ENCODE measurements around the gene TRIM24.

The TRIM24 gene

DNA sequence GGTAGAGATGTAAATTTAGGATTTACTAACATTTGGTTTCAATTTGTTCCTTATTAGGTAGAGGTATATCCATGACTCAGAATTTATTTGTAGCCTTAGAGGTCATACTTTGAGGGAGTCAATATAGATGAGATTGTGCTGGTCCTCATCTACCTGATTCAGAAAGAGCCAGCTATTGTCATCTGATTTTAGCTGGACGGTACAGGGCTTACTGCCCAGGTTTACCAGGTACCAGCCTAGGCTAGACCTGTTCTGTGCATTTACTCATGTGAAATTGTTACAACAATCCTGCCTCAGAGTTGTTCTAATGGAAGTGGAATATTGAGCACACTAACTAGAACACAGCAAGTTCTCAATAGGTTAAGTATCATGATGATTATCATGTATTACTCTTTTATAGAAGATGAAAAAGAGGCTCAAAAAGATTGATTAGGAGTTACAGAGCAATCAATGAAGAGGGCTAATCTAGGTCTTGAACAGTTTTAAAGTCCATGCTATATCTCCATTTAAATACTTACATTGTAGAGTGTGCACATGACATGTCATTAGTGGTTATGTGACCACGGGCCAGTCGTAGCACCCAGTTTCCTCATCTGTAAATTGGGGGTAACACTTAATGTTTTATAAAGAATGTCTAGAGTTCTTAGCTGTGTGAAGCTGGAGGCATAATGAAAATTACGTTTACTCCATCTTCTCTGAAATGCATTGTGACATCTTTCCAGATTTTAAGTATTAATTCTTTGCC lies 42.1 kb downstream of the TRIM24 start:
- Histone ChIP-seq H3K36me3 (ENCODE audit: insufficient read depth, low read length) (no peaks in the 10 kb centered on the region), H3K4me2 (ENCODE audit: low read length) (no peak overlapping the region), H3K4me1 (ENCODE audit: control insufficient read depth, insufficient read depth, low read length) (no peaks in the 10 kb centered on the region), H3K9me3 (replicated peaks; ENCODE audit: low read length) (no peaks in the 10 kb centered on the region), H3K4me3 (ENCODE audit: low read length) (no peak overlapping the region), H3K9ac (ENCODE audit: low read depth, low read length) (no peak overlapping the region), H3K27me3 (ENCODE audit: control insufficient read depth, insufficient read depth, low read length) (no peaks in the 10 kb centered on the region)

DNA sequence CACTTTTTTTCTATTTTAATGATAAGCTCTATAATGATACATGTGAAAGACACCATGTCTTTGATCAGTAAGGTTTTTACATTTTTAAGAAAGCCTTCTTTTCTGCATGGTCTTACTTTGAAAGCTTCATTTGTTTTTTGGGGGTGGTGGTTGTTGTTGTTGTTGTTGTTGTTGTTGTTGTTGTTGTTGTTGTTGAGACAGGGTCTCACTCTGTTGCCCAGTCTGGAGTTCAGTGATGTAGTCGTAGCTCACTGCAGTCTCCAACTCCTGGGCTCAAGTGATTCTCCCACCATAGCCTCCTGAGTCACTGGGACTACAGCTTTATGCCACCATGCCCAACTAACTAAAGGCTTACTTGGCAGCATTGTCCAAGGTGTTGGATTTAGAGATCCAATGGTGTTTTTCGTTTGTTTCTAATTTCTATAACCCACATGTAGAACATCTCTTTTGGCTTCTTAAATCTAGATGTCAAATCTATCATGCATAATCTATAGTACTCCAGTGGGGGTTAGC lies 45.4 kb downstream of the TRIM24 start:
- Histone ChIP-seq H3K4me1 (ENCODE audit: control insufficient read depth, insufficient read depth, low read length) (no peaks in the 10 kb centered on the region), H3K36me3 (ENCODE audit: insufficient read depth, low read length) (no peaks in the 10 kb centered on the region), H3K4me3 (ENCODE audit: low read length) (no peak overlapping the region), H3K27me3 (ENCODE audit: control insufficient read depth, insufficient read depth, low read length) (no peaks in the 10 kb centered on the region), H3K4me2 (ENCODE audit: low read length) (no peak overlapping the region), H3K9me3 (replicated peaks; ENCODE audit: low read length) (no peaks in the 10 kb centered on the region), H3K9ac (ENCODE audit: low read depth, low read length) (no peak overlapping the region)

DNA sequence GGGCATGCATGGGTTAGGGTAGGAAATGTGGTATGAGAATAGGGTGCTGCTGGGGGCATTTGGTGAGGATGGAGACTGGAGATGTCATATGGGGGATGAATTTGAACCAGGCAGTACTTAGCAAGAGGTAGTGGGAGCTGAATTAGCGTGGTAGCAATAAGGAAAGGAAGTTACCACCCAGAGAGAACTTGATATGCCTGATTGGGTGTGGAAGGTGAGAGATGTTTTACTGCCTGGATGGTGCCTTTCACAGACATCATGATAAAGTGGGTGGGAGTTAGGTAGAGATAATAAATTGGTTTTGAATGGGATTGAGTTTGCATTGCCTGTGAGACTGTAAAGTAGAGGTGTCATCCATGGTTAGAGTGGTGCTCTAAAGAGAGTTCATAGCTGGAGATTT lies 46.7 kb downstream of the TRIM24 start:
- H3K4me2 ChIP-seq (ENCODE audit: low read length) = no peak overlapping the region
- peaks cover 2% of the 10 kb centered on the region for H3K36me3 ChIP-seq (ENCODE audit: insufficient read depth, low read length)
- no peak overlapping the region for H3K4me3 ChIP-seq (ENCODE audit: low read length)
- no peaks in the 10 kb centered on the region for H3K27me3 ChIP-seq (ENCODE audit: control insufficient read depth, insufficient read depth, low read length)
- H3K9ac ChIP-seq (ENCODE audit: low read depth, low read length) = no peak overlapping the region
- no peaks in the 10 kb centered on the region for H3K4me1 ChIP-seq (ENCODE audit: control insufficient read depth, insufficient read depth, low read length)
- H3K9me3 ChIP-seq (replicated peaks; ENCODE audit: low read length) = no peaks in the 10 kb centered on the region

DNA sequence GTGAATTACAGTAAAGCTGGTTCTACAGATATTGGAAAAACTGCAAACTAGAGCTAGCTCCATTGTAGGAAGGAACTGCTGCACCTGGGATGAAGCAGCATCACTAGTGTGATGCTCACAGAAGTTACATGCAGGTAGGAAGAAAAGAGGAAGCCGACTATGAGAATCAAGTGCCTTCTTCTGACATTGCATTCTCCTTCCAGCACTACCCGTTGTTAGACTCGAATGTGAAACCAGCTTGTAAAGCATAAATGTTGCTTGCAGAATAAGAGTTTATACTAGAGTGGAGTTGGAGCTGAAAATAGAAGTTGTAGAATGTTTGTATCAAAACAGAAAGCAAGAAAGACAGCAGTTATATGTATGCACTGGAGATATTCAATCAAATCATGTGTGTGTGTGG lies 49.9 kb downstream of the TRIM24 start:
- H3K27me3 ChIP-seq (ENCODE audit: control insufficient read depth, insufficient read depth, low read length) = no peaks in the 10 kb centered on the region
- H3K4me2 ChIP-seq (ENCODE audit: low read length) = no peak overlapping the region
- H3K4me1 ChIP-seq (ENCODE audit: control insufficient read depth, insufficient read depth, low read length) = no peaks in the 10 kb centered on the region
- no peaks in the 10 kb centered on the region for H3K9me3 ChIP-seq (replicated peaks; ENCODE audit: low read length)
- H3K9ac ChIP-seq (ENCODE audit: low read depth, low read length) = no peak overlapping the region
- H3K36me3 ChIP-seq (ENCODE audit: insufficient read depth, low read length) = peaks cover 2% of the 10 kb centered on the region
- H3K4me3 ChIP-seq (ENCODE audit: low read length) = no peak overlapping the region

DNA sequence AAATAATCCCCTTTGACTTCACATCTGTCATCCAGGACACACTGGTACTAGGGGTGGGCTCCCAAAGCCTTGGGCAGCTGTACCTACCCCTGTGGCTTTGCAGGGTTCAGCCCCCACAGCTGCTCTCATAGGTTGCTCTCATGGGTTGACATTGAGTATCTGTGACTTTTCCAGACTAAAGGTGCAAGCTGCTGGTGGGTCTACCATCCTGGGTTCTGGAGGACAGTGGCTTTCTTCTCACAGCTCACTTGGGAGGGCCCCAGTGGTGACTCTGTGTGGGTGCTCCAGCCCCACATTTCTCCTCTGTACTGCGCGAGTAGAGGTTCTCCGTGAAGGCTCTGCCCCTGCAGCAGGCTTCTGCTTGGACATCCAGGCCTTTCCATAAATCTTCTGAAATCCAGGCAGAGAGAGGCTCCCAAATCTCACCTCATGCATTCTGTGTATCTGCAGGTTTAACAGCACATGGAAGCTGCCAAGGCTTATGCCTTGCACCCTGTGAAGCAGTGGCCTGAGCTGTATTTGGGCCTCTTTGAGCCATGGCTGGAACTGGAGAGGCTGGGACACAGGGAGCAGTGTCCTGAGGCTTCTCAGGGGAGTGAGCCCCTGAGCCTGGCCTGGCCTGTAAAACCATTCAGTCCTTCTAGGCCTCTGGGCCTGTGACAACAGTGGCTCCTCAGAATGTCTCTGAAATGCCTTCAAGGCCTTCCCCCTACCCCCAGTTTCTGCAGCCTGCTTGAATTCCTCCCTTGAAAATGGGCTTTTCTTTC lies 52.2 kb downstream of the TRIM24 start:
- Histone ChIP-seq H3K9me3 (replicated peaks; ENCODE audit: low read length) (no peaks in the 10 kb centered on the region), H3K4me1 (ENCODE audit: control insufficient read depth, insufficient read depth, low read length) (no peaks in the 10 kb centered on the region), H3K36me3 (ENCODE audit: insufficient read depth, low read length) (peaks cover 2% of the 10 kb centered on the region), H3K9ac (ENCODE audit: low read depth, low read length) (no peak overlapping the region), H3K4me2 (ENCODE audit: low read length) (no peak overlapping the region), H3K4me3 (ENCODE audit: low read length) (no peak overlapping the region), H3K27me3 (ENCODE audit: control insufficient read depth, insufficient read depth, low read length) (no peaks in the 10 kb centered on the region)

DNA sequence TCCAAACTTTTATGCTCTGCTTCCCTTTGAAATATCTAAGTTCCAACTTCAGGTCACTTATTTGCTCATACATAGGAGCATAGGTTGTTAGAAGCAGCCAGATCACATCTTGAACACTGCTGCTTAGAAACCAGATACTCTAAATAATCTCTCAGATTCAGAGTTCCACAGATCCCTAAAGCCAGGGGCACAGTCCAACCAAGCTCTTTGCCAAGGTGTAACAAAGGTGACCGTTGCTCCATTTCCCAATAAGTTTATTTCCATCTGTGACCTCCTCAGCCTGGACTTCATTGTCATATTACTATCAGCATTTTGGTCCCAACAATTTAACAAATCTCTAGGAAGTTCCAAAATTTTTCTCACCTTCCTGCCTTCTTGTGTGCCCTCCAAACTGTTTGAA lies 52.8 kb downstream of the TRIM24 start:
- H3K27me3 ChIP-seq (ENCODE audit: control insufficient read depth, insufficient read depth, low read length) = no peaks in the 10 kb centered on the region
- no peak overlapping the region for H3K4me2 ChIP-seq (ENCODE audit: low read length)
- H3K36me3 ChIP-seq (ENCODE audit: insufficient read depth, low read length) = peaks cover 2% of the 10 kb centered on the region

DNA sequence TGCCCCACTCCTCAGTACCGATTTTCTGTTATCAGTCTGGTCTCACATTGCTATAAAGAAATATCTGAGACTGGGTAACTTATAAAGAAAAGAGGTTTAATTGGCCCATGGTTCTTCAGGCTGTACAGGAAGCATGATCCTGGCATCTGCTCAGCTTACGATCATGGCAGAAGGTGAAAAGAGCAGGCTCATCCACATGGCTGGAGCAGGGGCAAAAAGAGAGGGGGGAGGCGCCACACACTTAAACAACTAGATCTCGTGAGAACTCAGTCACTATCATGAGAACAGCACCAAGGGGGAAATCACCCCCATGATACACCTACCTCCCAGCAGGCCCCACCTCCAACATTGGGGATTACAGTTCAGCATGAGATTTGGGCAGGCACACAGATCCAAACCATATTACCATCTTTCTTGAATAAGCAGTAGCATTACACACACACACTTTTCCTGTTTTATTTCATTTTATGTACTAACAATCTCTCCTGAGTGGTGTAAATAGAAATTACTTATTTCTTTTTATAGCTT lies 53.3 kb downstream of the TRIM24 start:
- H3K4me2 ChIP-seq (ENCODE audit: low read length) = no peak overlapping the region
- no peak overlapping the region for H3K4me3 ChIP-seq (ENCODE audit: low read length)
- no peak overlapping the region for H3K9ac ChIP-seq (ENCODE audit: low read depth, low read length)
- no peaks in the 10 kb centered on the region for H3K4me1 ChIP-seq (ENCODE audit: control insufficient read depth, insufficient read depth, low read length)
- no peaks in the 10 kb centered on the region for H3K9me3 ChIP-seq (replicated peaks; ENCODE audit: low read length)
- peaks cover 3% of the 10 kb centered on the region for H3K36me3 ChIP-seq (ENCODE audit: insufficient read depth, low read length)
- no peaks in the 10 kb centered on the region for H3K27me3 ChIP-seq (ENCODE audit: control insufficient read depth, insufficient read depth, low read length)

More for the DNA sequence above, 52.8 kb downstream of the TRIM24 start:
- H3K9ac ChIP-seq (ENCODE audit: low read depth, low read length) = no peak overlapping the region
- H3K4me3 ChIP-seq (ENCODE audit: low read length) = no peak overlapping the region
- H3K9me3 ChIP-seq (replicated peaks; ENCODE audit: low read length) = no peaks in the 10 kb centered on the region
- no peaks in the 10 kb centered on the region for H3K4me1 ChIP-seq (ENCODE audit: control insufficient read depth, insufficient read depth, low read length)

DNA sequence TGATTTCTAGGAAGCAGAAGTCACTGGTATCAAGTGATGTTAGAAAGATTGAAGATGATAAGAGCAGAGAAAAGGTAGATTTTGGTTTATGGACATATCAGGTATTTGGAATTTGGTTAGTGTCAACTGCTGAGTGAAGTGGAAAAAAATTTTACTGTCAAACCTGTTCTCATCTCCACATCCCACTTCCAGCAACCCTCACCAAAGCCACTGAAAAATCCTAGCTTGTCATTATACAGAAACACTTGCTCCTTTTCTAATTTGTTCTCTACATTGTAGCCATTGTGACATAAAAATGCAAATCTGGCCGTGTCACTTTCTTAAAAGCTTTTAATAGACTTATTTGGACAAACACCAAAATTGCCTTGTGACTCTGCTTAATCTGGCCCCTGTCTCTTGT lies 54.0 kb downstream of the TRIM24 start:
- Histone ChIP-seq H3K4me2 (ENCODE audit: low read length) (no peak overlapping the region), H3K4me1 (ENCODE audit: control insufficient read depth, insufficient read depth, low read length) (no peaks in the 10 kb centered on the region), H3K36me3 (ENCODE audit: insufficient read depth, low read length) (peaks cover 7% of the 10 kb centered on the region), H3K9ac (ENCODE audit: low read depth, low read length) (no peak overlapping the region), H3K4me3 (ENCODE audit: low read length) (no peak overlapping the region), H3K9me3 (replicated peaks; ENCODE audit: low read length) (no peaks in the 10 kb centered on the region), H3K27me3 (ENCODE audit: control insufficient read depth, insufficient read depth, low read length) (no peaks in the 10 kb centered on the region)

DNA sequence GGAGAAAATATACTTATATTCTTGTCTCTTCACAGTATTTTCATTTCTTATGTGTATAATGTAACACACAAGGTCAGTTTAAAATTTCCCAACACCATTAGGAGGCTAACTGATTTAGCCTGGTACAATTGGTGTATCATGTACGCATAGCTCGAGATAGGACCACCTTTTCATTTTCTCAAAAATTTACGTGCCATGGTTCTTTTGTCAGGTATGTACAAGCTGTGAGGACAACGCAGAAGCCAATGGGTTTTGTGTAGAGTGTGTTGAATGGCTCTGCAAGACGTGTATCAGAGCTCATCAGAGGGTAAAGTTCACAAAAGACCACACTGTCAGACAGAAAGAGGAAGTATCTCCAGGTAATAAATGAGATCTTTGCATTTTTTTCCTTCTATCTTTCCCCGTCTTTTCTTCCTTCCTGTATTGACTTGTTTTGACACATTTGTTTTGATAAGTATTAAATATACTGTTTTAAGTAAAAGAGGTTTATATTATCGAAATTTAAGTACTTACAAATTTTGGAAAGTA lies 55.0 kb downstream of the TRIM24 start:
- Histone ChIP-seq H3K4me1 (ENCODE audit: control insufficient read depth, insufficient read depth, low read length) (no peaks in the 10 kb centered on the region), H3K9ac (ENCODE audit: low read depth, low read length) (no peak overlapping the region), H3K4me3 (ENCODE audit: low read length) (no peak overlapping the region), H3K36me3 (ENCODE audit: insufficient read depth, low read length) (peaks cover 15% of the 10 kb centered on the region), H3K4me2 (ENCODE audit: low read length) (no peak overlapping the region), H3K9me3 (replicated peaks; ENCODE audit: low read length) (no peaks in the 10 kb centered on the region), H3K27me3 (ENCODE audit: control insufficient read depth, insufficient read depth, low read length) (no peaks in the 10 kb centered on the region)

DNA sequence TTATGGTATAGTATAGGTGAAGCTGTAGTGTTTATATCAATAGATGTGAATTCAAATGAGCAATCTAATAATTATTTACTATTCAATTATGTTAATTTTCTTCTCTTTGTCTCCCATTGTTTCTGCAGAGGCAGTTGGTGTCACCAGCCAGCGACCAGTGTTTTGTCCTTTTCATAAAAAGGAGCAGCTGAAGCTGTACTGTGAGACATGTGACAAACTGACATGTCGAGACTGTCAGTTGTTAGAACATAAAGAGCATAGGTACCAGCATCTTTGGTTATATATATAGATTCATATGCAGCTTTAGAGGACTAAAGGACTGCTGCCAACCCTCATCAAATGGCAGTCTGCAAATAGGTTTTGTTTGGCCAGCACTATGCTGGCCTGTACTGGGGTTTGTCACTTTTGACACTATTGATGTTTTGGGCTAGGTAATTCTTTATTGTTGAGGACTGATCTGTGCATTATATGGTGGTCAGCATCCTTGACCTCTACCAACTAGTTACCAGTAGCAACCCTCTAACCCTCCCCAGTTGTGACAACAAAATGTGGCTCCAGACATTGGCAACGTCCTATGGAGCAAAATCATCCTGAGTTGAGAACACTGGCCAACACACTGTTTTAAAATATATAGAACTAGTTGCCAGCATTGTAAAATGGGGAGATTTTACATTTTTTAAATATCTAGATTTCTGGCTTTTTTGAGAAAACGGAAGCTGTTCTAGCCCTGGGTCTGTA lies 59.2 kb downstream of the TRIM24 start:
- no peaks in the 10 kb centered on the region for H3K4me1 ChIP-seq (ENCODE audit: control insufficient read depth, insufficient read depth, low read length)
- H3K4me2 ChIP-seq (ENCODE audit: low read length) = no peak overlapping the region
- no peaks in the 10 kb centered on the region for H3K9me3 ChIP-seq (replicated peaks; ENCODE audit: low read length)
- H3K4me3 ChIP-seq (ENCODE audit: low read length) = no peak overlapping the region
- H3K27me3 ChIP-seq (ENCODE audit: control insufficient read depth, insufficient read depth, low read length) = no peaks in the 10 kb centered on the region
- H3K9ac ChIP-seq (ENCODE audit: low read depth, low read length) = no peak overlapping the region
- H3K36me3 ChIP-seq (ENCODE audit: insufficient read depth, low read length) = peaks cover 13% of the 10 kb centered on the region

DNA sequence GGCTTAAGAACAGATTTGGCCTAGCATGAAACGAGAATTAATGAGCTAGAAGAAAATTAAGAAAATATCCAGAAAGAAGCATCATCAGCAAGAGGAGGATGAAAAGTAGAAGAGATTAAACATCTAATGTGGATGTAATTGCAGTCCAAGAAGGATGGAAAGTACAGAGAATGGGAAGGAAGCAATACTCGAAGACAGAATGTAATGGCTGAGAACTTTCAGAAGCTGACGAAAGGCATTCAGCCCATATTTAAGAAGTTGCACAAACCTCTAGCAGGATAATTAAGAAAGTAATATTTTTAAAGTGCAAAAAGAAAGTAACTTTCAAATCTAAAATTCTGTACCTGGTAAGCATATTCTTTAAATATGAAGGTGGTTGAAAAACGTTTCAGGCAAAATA lies 60.7 kb downstream of the TRIM24 start:
- Histone ChIP-seq H3K9me3 (replicated peaks; ENCODE audit: low read length) (no peaks in the 10 kb centered on the region), H3K9ac (ENCODE audit: low read depth, low read length) (no peak overlapping the region), H3K4me3 (ENCODE audit: low read length) (no peak overlapping the region), H3K4me1 (ENCODE audit: control insufficient read depth, insufficient read depth, low read length) (no peaks in the 10 kb centered on the region), H3K27me3 (ENCODE audit: control insufficient read depth, insufficient read depth, low read length) (no peaks in the 10 kb centered on the region), H3K4me2 (ENCODE audit: low read length) (no peak overlapping the region), H3K36me3 (ENCODE audit: insufficient read depth, low read length) (peaks cover 15% of the 10 kb centered on the region)
